ENCODE data around the gene EBF3. TPM values are rescaled to one million over a fixed set of nuclear protein-coding genes. Genes with fewer than 3 reads are reported as not detected.

EBF3 gene
- total and polyA plus RNA-seq, 9 of the 15 experiments (the other 6 are each of a cell fraction or from before 2014, with no cell fraction given): not detected

DNA sequence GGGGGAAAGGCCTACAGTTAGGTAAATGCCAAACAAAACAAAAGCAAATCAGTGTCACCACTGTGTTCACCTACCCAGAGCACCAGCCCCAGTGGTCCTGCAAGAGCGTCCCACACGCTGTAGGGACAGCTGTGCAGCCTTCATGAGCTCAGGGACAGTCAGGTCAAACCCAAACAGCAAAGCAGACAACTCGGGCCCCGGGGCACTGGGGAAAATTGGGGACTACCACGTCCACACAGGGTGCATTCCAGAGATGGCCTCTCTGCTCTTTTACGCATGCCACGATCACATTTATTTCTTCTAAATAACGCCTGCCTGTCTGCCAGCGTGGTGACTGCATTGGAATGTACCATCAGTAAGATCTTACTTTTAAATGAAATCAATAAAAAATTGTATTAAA, 21.7 kb downstream of the EBF3 start:
- Histone ChIP-seq H3K9me1 (ENCODE audit: control insufficient read depth, insufficient read depth, low read length) (no peaks in the 10 kb centered on the region), H3K27me3 (ENCODE audit: control insufficient read depth in 2 of 2, insufficient read depth in 2 of 2, low read length in 2 of 2) (peaks cover 0 to 12% of the 10 kb centered on the region in 2 experiments; a peak in 3 of 5 replicates), H3K9ac (ENCODE audit: insufficient read depth in 1 of 2, low read depth in 2 of 2, low read length in 2 of 2) (no peak overlapping the region), H3K27ac (ENCODE audit: extremely low read depth, low read depth, low read length) (no peak overlapping the region), H3K4me1 (replicated peaks in 1 of 2; ENCODE audit: control insufficient read depth in 2 of 2, insufficient read depth in 2 of 2, low read length in 2 of 2) (no peaks in the 10 kb centered on the region), H3K4me3 (no peak overlapping the region), H4K20me1 (replicated peaks; ENCODE audit: control insufficient read depth, insufficient read depth, low read length) (no peaks in the 10 kb centered on the region), H3K79me2 (ENCODE audit: control insufficient read depth, insufficient read depth, low read length) (no peaks in the 10 kb centered on the region), H2AFZ (ENCODE audit: low read depth, low read length) (no peak overlapping the region), H3K4me2 (ENCODE audit: insufficient read depth, low read length) (no peak overlapping the region), H3K9me3 (replicated peaks; ENCODE audit: control insufficient read depth, insufficient read depth, low read depth, low read length) (no peaks in the 10 kb centered on the region), H3K36me3 (ENCODE audit: control insufficient read depth, insufficient read depth, low read length) (no peaks in the 10 kb centered on the region)
- FAIRE-seq: no peak
- CTCF ChIA-PET (ENCODE audit: low intra/inter-chr PET ratio): no interaction called here
- in situ Hi-C loops (cut with MboI) (no loop called here), intact Hi-C loops (cut with micrococcal nuclease) (no loop called here)
- WGBS (ENCODE audit: insufficient coverage, low coverage, missing lambda C conversion rate): 0% methylated on average over 9 of the region's 9 CpGs
- no TSS peak for BruUV-seq (replicated peaks)
- TF ChIP-seq NR2C2 (CRISPR knock-in tag; IDR thresholded peaks at IDR 0.05) (no peak), NR2C2 (tag; IDR thresholded peaks at IDR 0.05) (no peak), EZH2 (IDR thresholded peaks at IDR 0.05; ENCODE audit: borderline replicate concordance, low read depth, low read length) (no peak), CTBP1 (IDR thresholded peaks at IDR 0.05; ENCODE audit: borderline replicate concordance) (no peak), ETV1 (tag; conservative IDR thresholded peaks at IDR 0.05; ENCODE audit: low read depth) (no peak), IRF2 (CRISPR knock-in tag; IDR thresholded peaks at IDR 0.05) (no peak), GABPB1 (CRISPR knock-in tag; IDR thresholded peaks at IDR 0.05) (no peak), ZNF561 (CRISPR knock-in tag; conservative IDR thresholded peaks at IDR 0.05) (no peak), ZNF354B (CRISPR knock-in tag; IDR thresholded peaks at IDR 0.05) (no peak), SRSF7 (optimal IDR thresholded peaks at IDR 0.05; ENCODE audit: low read depth, low read length) (no peak), ZC3H4 (CRISPR knock-in tag; IDR thresholded peaks at IDR 0.05; ENCODE audit: borderline replicate concordance) (no peak)
- TF ChIP-seq, protein P1, sequence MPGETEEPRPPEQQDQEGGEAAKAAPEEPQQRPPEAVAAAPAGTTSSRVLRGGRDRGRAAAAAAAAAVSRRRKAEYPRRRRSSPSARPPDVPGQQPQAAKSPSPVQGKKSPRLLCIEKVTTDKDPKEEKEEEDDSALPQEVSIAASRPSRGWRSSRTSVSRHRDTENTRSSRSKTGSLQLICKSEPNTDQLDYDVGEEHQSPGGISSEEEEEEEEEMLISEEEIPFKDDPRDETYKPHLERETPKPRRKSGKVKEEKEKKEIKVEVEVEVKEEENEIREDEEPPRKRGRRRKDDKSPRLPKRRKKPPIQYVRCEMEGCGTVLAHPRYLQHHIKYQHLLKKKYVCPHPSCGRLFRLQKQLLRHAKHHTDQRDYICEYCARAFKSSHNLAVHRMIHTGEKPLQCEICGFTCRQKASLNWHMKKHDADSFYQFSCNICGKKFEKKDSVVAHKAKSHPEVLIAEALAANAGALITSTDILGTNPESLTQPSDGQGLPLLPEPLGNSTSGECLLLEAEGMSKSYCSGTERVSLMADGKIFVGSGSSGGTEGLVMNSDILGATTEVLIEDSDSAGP (CRISPR knock-in tag; IDR thresholded peaks at IDR 0.05): no peak
- TF ChIP-seq, protein P2, sequence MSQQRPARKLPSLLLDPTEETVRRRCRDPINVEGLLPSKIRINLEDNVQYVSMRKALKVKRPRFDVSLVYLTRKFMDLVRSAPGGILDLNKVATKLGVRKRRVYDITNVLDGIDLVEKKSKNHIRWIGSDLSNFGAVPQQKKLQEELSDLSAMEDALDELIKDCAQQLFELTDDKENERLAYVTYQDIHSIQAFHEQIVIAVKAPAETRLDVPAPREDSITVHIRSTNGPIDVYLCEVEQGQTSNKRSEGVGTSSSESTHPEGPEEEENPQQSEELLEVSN (IDR thresholded peaks at IDR 0.05; ENCODE audit: borderline replicate concordance in 1 of 2, extremely low read depth in 1 of 2, insufficient read depth in 1 of 2, insufficient read length in 1 of 2, low read depth in 1 of 2, low read length in 1 of 2, poor library complexity in 1 of 2, severe bottlenecking in 1 of 2): no peak
- POLR2A ChIA-PET: no interaction called here
- no peak for ATAC-seq
- no peak for DNase-seq (ENCODE audit: extremely low read depth in 1 of 4, low spot score in 3 of 4)
